Fibroblast of lung (primary cell): ENCODE measurements around the gene OTOP2.

Source experiments
- EZH2 ChIP-seq: IDR thresholded peaks from 2 replicates; pipeline ENCODE4 v1.5.1; 2012; ENCODE audit warnings: low read length, control low read depth, mild to moderate bottlenecking; ENCODE audit errors: missing control alignments
- TF ChIP-seq, protein P1 (sequence below), 2 donors: IDR thresholded peaks in 1 of 2; conservative IDR thresholded peaks in 1 of 2; 1 replicate in 1 of 2; 2 replicates in 1 of 2; pipeline ENCODE4 v1.5.1; 2011 to 2012; ENCODE audit warnings: low read length in 2 of 2, control low read depth in 1 of 2, inconsistent platforms in 1 of 2, low read depth in 1 of 2, mild to moderate bottlenecking in 1 of 2

DNA sequence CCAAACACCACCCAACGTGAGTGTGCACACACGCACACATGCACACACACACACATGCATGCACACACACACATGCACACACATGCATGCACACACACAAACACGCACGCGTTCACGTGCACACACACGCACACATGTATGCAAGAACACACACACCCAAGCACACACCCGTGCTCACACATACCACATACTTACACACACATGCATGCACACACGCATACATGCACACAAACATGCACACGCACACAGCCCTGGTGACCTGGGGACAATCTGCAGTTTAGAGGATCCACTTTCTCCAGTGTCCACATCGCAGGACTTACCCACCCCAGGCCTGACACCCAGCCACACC lies 7.2 kb upstream of the OTOP2 start:
- TF ChIP-seq, protein P1, sequence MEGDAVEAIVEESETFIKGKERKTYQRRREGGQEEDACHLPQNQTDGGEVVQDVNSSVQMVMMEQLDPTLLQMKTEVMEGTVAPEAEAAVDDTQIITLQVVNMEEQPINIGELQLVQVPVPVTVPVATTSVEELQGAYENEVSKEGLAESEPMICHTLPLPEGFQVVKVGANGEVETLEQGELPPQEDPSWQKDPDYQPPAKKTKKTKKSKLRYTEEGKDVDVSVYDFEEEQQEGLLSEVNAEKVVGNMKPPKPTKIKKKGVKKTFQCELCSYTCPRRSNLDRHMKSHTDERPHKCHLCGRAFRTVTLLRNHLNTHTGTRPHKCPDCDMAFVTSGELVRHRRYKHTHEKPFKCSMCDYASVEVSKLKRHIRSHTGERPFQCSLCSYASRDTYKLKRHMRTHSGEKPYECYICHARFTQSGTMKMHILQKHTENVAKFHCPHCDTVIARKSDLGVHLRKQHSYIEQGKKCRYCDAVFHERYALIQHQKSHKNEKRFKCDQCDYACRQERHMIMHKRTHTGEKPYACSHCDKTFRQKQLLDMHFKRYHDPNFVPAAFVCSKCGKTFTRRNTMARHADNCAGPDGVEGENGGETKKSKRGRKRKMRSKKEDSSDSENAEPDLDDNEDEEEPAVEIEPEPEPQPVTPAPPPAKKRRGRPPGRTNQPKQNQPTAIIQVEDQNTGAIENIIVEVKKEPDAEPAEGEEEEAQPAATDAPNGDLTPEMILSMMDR (conservative IDR thresholded peaks at IDR 0.05 in 1 of 2, IDR thresholded peaks at IDR 0.05 in 1 of 2; ENCODE audit: low read depth in 1 of 2, low read length in 2 of 2) = no peak
- TF ChIP-seq EZH2 = no peak
